Head of caudate nucleus (tissue), 42 donors: ENCODE measurements around the gene NHLH1.
A peak's percentile ranks its signal among the peaks of the same experiment; 100 is the strongest.

ENCODE experiments used
- DNase-seq, 42 donors: peaks; one replicate each; pipeline versions ENCODE4 v3.0.0 to v3.0.0-alpha.2; 2020 to 2021; ENCODE audit warnings: mixed read lengths in 7 of 42
- intact Hi-C: fragments of 100-400 bp; cut with DNase I; formaldehyde crosslinking; loops from one replicate; pipeline ENCODE4 v1.15.0; 2022

The NHLH1 gene

DNA sequence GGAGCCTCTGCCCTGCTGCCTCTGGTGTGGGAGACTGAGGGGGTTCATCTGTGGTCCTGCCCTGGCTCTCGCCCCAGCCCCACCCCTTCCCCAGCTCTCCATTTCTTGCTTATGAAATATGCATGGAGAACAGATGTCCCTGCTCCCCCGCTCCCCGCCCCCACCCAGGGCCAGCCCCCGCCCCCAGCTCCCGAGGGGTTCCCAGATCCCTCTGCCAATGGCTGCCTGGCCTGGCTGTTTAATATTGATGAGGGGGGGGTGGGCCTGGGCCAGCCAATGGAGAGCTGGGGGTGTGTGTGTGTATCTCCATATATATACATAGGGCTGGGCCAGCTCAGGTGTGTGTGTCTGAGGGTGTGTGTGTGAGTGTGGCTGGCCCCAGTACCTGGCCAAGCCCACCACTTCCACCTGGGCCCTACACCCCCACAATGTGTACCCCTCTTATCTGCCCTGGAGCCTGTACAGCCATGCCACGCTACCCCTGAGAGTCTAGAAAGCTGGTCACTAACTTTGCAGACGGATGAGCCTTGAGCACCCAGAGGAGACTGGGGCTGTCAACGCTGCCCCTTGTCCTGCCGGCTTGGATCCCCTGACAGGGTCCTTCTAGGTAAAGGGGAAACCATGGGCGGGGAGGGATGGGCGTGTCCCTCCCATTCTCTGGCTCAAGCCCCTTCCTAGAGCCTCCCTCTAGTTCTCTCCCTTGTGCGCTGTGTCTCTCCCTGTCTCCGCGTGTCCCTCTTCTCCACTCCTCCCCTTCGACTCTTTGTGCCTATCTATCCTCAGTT lies at the start of gene NHLH1:
TSS of gene NHLH1 (plus strand) at position 341 of the 785 bp plus-strand sequence. CDS start 3,661 bp downstream, outside the sequence.
- DNase-seq: peak in 1 of 42 donors; percentile 28
- intact Hi-C loops: no loop called here

DNA sequence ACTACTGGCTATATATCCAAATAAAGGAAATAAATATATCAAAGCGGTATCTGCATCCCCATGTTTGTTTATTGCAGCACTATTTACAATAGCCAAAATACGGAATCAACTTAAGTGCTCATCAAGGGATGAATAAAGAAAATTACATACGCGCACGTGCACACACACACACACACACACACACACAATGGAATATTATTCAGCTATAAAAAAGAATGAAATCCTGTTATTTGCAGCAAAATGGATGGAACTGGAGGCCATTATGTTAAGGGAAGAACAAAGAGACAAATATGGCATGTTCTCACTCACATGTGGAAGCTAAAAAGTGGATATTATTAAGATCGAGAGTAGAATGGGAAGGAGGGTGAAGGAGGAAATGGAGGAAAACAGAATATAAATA lies 44.0 kb upstream of the NHLH1 start:
- no peak for DNase-seq
- intact Hi-C loops: no loop called here

DNA sequence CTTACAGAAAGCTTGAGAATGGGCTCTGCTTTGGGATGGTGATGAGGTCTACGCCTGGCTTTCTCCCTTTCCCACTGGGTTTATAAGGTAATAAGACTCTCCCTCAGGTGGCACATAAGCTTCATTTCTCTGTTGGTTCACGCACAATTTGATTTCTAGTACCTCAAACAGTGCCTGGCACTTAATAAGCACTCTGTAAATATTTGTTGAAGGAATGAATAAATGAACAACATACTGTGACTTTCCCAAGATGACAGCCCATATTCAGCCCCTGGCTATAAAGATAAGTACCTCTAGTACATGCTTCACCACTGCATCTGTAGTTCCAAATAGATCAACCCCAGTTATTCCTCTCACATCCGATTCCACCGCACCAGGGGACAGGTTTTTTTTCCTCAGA lies 41.6 kb upstream of the NHLH1 start:
- no peak for DNase-seq
- intact Hi-C loops: no loop called here

DNA sequence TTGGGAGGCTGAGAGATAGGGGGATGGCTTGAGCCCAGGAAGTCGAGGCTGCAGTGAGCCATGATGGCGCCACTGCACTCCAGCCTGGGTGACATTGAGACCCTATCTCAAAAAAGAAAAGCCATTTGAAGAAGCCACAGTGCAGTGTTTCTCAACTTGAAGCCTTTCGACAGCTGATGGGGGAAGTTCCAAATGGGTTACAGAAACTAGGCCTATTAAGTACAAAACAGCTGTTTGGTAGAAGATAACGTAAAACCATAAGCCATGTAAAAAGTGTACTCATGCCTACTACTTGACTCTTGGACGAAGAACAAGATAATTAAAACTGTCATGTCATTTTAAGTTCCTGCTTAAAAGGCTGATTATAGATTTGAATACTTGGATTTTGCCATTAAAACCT lies 40.5 kb upstream of the NHLH1 start:
- no peak for DNase-seq
- intact Hi-C loops: no loop called here

DNA sequence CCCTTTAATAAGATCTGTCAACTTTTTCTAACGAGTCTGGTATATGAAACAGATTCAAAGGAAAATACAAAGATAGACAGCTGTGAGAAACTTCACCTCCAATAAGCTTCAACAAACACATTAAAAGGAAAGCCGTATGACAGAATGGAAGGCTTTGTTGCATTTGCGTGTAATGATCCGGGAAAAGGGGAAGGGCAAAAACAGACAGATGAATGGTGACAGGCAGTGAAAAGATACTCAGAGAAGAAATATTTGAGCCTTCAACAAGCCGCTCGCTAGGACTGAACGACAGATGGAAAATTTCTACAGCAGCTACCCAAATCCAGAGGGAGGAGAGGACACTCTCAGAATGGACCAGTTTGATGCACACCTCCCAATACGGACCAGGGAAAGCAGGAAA lies 38.7 kb upstream of the NHLH1 start:
- intact Hi-C loops: no loop called here
- DNase-seq: peak in 17 of 42 donors; percentile 14 to 70 (median 36)

DNA sequence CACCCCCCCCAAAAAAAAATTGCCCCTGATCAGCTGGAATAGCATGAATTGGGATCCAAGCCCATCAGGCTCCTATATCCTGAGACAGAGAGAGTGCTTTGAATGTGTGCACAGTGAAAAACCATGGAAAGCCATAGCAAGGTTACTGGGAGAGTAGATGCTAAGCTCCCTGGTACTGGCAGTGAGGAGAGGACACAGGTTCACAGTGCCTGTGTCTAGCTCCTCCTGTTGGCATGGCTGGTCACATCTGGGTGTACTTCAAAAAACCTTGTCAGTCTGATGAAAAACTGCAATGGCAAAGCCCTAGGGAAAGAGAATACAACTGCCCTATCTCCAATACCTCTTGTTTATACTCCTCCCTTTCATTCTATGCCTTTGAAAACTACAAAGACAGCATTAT lies 36.8 kb upstream of the NHLH1 start:
- intact Hi-C loops: no loop called here
- DNase-seq: peak in 1 of 42 donors; percentile 11

DNA sequence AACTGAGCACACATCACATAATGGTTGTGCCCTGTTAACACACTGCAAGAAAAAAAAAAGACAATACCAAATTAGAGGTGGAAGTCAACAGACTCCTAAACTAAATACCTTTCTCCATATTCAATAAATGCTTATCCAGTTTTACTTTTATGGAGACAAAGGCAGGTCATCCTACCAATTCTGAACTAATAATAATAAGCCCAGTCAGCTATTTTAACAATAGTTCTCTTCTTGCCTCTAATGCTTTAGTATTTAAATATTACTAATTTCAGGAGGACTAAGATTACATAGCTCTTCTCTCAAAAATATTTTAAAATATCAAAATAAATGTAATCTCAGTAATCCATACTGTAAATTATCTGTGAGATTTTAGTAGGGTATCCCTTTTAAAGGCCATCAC lies 34.4 kb upstream of the NHLH1 start:
- no peak for DNase-seq
- intact Hi-C loops: no loop called here

DNA sequence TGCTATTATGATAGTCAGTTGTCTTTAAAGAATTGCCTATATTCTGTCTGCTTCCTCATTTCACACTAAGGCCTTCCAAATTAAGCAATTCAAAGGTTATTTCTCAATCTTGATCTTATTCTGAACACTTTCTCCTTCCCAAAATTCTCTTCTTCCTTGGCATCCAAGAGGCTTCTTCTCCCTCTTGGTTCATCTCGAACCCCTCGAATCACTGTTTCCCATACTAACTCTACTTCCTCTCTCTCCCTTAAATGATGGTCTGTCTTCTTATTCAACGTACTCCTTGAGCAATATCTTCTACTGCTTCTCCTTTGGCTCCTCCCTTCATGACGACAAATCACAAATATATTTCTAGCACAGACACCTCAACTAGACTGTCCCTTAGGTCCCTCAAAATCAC lies 28.3 kb upstream of the NHLH1 start:
- intact Hi-C loops: no loop called here
- DNase-seq: no peak

DNA sequence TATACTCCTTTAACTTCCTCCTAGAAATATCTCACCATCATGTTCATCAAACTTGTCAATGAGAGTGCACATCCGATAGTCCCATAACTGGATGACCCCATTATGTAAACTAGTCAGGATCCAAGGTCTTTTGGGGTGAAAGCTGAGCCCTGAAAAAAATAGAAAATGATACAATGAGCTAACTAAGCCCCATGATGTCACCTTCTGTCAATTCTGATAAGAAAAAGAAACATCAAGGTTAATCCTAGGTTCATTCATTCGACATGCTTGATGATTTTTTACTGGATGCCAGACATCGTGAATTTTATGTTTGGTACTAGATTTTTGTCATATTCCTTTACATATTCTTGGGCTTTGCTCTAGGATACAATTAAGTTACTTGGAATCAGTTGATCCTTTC lies 26.7 kb upstream of the NHLH1 start:
- no peak for DNase-seq
- intact Hi-C loops: loop anchor here (5.0 kb wide), 1 partner anchor 53 kb away; the partner anchor contains the start of gene PEX19

DNA sequence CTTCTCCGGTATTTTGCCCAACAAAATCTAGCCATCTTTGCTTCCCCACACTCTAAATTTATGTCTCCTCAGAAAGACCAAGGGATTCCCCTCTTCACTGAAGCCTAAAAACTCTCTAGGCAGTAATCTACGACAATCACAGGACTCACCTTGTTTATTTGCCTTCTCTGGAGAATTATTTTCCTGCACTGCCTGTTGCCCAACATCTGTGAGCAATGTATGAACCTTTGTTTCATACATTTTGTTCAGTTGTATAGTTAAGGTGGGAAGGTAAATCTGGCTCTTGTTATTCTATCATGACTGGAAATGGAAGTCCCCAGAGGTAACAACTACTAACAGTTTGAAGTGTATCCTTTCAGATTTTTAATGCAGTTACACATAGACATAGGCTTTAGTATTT lies 26.0 kb upstream of the NHLH1 start:
- no peak for DNase-seq
- intact Hi-C loops: loop anchor here (5.0 kb wide), 1 partner anchor 54 kb away; the partner anchor contains the start of gene PEX19

DNA sequence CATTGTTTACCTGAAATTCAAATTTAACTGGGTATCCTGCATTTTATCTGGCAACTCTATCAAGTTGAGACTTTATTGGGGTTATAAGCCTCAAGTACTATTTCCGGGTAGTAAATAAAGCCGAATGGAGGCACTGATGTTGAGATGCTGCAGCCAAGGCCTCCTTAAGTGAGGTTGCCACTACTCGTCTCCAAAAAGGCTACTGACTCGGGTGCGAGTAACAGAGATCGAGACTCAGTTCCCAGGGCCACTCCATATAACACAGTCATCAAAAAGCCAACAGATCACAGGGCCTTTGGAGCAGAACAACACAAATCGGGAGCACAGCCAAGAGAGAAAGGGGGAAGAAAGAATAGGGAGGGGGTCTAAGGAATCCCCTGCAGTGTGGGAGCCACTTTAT lies 24.3 kb upstream of the NHLH1 start:
- intact Hi-C loops: loop anchor here (5.0 kb wide), 1 partner anchor 55 kb away; the partner anchor contains the start of gene PEX19
- DNase-seq: peak in 2 of 42 donors; percentile 18 to 23

DNA sequence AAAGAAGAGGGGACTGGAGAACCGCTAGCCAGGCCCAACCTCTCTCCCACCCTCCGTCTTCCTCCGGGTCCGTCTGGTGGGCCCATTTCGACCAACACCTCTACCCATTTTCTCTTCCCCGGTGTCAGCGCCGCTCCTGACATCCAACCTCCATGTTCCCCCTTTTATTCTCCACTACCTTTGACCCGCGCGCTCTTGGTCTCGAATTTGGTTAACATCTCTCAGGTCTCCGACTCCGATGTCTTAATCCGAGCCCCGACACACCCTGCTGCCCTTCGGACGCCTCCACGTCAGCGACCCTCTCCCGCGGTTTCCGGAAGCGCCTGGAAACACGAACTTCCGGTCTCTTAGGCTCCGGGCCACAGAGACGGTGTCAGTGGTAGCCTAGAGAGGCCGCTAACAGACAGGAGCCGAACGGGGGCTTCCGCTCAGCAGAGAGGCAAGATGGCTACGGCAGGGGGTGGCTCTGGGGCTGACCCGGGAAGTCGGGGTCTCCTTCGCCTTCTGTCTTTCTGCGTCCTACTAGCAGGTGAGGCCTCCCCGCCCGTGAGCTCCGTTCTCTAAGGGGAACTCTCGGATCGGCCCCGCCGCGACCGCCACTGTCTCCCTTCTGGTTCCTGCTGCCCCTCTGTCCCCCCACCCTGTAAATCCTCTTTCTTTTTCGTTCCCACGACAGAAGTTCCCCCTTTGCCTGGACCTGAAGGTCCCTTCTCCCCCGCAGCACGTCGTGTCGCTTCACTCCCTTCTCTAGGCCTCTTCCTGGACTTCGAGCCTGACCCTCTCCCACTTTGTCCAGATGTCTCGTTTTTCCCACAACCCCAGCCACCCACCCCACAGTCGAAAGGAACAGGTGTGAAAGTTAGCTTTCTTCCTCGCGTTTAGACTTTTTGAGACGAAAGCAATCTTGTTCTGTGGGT lies 23.7 kb upstream of the NHLH1 start, which contains the start of the genes COPA and NCSTN:
TSS of gene COPA (minus strand) at position 298 of the 917 bp plus-strand sequence. CDS start at position 218, 80 bp downstream.
TSS of gene NCSTN (plus strand) at position 431 of the 917 bp plus-strand sequence. CDS start at position 445, 14 bp downstream.
- intact Hi-C loops: loop anchor here (5.0 kb wide), 1 partner anchor 56 kb away; the partner anchor contains the start of gene PEX19
- DNase-seq: peak; percentile 86 to 97 (median 92)

DNA sequence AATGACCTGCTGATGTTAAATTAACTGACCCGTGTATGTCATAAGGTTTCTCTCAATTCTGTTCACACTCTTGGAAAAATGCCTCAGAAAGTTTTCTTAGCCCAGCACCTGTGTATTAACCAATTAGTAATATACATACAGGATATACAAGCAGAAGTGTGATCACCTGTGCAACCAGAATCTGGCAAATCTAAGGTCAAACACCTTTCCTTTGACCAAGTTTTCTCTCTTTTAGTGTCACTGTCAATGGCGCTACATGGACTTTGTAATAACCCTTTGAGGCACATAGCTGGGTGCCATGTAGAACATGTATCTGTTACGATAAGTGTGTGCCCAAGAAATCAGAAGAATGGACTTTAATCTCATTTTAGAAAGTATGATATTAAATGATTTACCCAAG lies 22.6 kb upstream of the NHLH1 start:
- DNase-seq: no peak
- intact Hi-C loops: loop anchor here (5.0 kb wide), 1 partner anchor 57 kb away; the partner anchor contains the start of gene PEX19

DNA sequence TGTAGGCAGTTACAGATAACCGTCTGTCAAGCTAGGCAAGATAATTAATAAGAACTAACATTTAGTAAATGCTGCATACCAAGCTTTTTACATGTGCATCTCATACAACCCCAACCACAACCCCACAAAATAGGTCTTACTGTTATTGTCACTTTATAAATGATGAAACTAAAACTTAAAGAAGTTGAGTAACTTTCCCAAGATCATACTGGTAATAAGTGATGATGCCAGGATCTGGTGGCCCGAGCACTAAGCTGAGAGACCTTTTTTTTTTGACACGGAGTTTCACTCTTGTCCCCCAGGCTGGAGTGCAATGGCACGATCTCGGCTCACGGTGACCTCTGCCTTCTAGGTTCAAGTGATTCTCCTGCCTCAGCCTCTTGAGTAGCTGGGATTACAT lies 21.9 kb upstream of the NHLH1 start:
- DNase-seq: no peak
- intact Hi-C loops: loop anchor here (5.0 kb wide), 1 partner anchor 58 kb away; the partner anchor contains the start of gene PEX19

DNA sequence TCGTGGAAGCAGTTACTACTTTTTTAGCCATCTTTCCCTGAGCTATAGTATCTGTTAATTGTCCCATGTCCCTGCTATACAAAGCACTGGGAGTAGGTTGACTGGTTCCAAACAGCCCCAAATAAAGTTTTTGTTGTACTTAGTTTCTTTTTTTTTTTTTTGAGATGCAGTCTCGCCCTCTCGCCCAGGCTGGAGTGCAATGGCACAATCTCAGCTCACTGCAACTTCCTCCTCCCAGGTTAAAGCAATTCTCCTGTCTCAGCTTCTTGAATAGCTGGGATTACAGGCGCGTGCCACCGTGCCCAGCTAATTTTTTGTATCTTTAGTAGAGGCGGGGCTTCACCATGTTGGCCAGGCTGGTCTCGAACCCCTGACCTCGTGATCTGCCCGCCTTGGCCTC lies 20.4 kb upstream of the NHLH1 start:
- intact Hi-C loops: no loop called here
- no peak for DNase-seq

DNA sequence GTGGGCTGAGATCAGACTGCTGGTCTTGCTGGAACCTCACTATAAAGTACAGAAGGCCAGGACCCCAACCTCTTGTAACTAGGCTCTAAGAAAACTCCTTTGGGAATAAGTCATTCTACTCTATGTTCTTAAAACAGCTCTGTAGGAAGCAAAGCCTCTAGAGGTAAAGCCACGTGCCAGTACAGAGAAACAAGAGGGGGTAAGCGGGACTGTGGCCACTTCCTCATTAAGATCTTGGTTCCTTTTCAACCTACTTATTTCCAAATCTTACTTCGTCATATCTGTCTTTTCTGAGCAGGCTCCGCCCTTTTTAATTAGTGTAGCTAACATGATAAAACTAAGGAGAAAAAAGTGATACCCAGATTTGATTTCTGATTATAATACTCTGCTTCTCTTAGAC lies 19.9 kb upstream of the NHLH1 start:
- intact Hi-C loops: no loop called here
- DNase-seq: no peak

DNA sequence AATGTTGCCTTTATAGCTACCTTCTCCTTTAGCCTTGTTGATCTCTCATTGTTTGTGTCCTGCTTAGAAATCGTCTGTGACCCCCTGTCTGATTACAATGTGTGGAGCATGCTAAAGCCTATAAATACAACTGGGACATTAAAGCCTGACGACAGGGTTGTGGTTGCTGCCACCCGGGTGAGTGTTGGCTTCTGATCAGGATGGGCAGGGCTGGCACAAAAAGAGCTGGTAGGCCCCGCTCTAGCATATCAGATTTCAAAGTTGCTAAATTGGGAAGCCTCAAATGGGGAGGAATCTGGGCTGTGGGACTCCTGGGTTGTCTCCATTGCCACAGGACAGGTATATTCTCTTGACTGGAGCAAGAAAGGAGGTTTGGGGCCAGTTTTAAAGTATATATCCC lies 15.2 kb upstream of the NHLH1 start:
- intact Hi-C loops: no loop called here
- peak in 1 of 42 donors; percentile 25 for DNase-seq

DNA sequence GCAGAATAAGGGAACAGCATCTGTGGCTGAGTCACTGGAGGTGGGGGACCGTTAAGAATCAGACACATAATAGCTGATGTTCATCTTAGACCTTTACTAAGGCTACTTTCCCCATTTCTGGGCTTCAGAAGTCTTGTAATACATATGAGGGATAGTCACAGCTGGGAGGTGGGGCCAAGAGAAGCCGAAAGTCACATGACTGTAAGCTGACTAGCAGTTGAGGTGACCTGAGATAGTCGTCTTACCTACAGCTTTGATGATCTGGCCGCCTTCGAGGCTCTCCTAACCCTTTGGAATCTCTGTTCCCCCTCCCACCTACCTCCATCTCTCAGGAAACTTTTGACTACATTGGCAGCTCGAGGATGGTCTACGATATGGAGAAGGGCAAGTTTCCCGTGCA lies 14.3 kb upstream of the NHLH1 start:
- intact Hi-C loops: no loop called here
- no peak for DNase-seq

DNA sequence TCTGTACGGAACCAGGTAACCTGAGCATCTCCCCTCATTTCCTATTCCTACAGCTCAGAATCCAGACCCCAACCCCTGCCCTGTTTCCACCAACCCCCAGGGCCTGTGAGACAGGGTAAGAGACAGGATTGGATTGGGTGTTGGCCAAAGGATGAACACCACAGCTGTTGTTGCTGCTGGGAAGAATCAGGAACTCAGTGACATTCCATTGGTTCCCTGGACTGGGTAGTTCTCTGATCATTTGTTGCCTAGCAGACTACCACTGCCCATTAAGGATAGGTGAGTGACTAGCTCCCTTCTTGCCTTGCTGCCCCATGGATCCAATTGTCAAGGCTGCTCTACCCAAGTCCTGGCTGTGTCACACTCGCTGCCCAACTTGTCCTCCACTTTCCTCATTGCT lies 13.6 kb upstream of the NHLH1 start:
- intact Hi-C loops: no loop called here
- DNase-seq: no peak
